ENCODE measurements around the gene PTPRQ. TPM values are rescaled to one million over a fixed set of nuclear protein-coding genes. Genes with fewer than 3 reads are reported as not detected.

PTPRQ gene
- total and polyA plus RNA-seq, 11 donors = 0.05 to 4.2 (median 0.20) TPM; not detected in 2

GRCh38 chr12:80494836-80495235, 50.8 kb downstream of the PTPRQ start:
- no peak for TF ChIP-seq CTCF (IDR thresholded peaks at IDR 0.05)
- no peak for TF ChIP-seq POLR2A (IDR thresholded peaks at IDR 0.05)
- H3K4me3 ChIP-seq = no peak overlapping the region
- H3K27me3 ChIP-seq = no peaks in the 10 kb centered on the region
- no peaks in the 10 kb centered on the region for H3K9me3 ChIP-seq
- intact Hi-C loops (cut with DNase I) = no loop called here
- H3K36me3 ChIP-seq = no peaks in the 10 kb centered on the region
- 54 to 69% (median 66%) methylated on average over 1 of the region's 1 CpG for WGBS, 4 donors
- no peaks in the 10 kb centered on the region for H3K4me1 ChIP-seq
- H3K27ac ChIP-seq = no peak overlapping the region
- DNase-seq = no peak
- ATAC-seq = no peak

GRCh38 chr12:80498059-80498728, 54.2 kb downstream of the PTPRQ start:
- 34 to 40% (median 36%) methylated on average over 2 of the region's 2 CpGs for WGBS, 4 donors
- Histone ChIP-seq H3K27me3 (no peaks in the 10 kb centered on the region), H3K4me1 (no peaks in the 10 kb centered on the region), H3K36me3 (no peaks in the 10 kb centered on the region), H3K9me3 (no peaks in the 10 kb centered on the region), H3K27ac (no peak overlapping the region), H3K4me3 (no peak overlapping the region)
- intact Hi-C loops (cut with DNase I) = no loop called here
- DNase-seq (no peak), ATAC-seq (no peak)
- no peak for TF ChIP-seq CTCF (IDR thresholded peaks at IDR 0.05)
- TF ChIP-seq POLR2A (IDR thresholded peaks at IDR 0.05) = no peak

- Histone ChIP-seq H3K27ac (no peak overlapping the region), H3K4me3 (no peak overlapping the region), H3K4me1 (no peaks in the 10 kb centered on the region), H3K36me3 (no peaks in the 10 kb centered on the region), H3K27me3 (no peaks in the 10 kb centered on the region), H3K9me3 (no peaks in the 10 kb centered on the region)
- no peak for DNase-seq
- no peak for ATAC-seq
- no peak for TF ChIP-seq CTCF (IDR thresholded peaks at IDR 0.05)
- no peak for TF ChIP-seq POLR2A (IDR thresholded peaks at IDR 0.05)
- 60 to 83% (median 78%) methylated on average over 2 of the region's 2 CpGs for WGBS, 4 donors
- intact Hi-C loops (cut with DNase I) = no loop called here
These were observed 60.5 kb downstream of the PTPRQ start for GRCh38 chr12:80504389-80505163.

GRCh38 chr12:80509781-80510556, 65.9 kb downstream of the PTPRQ start:
- H3K27ac ChIP-seq = no peak overlapping the region
- ATAC-seq = no peak
- H3K4me3 ChIP-seq = no peak overlapping the region
- intact Hi-C loops (cut with DNase I) = no loop called here
- H3K36me3 ChIP-seq = no peaks in the 10 kb centered on the region
- H3K9me3 ChIP-seq = no peaks in the 10 kb centered on the region
- no peak for DNase-seq
- no peaks in the 10 kb centered on the region for H3K27me3 ChIP-seq
- TF ChIP-seq CTCF (IDR thresholded peaks at IDR 0.05) (no peak), POLR2A (IDR thresholded peaks at IDR 0.05) (no peak)
- WGBS, 4 donors = 39 to 63% (median 59%) methylated on average over 1 of the region's 1 CpG
- H3K4me1 ChIP-seq = no peaks in the 10 kb centered on the region
